ENCODE data around the gene OR5H6. TPM values are rescaled to one million over a fixed set of nuclear protein-coding genes. Genes with fewer than 3 reads are reported as not detected.

Gene OR5H6
- total and polyA plus RNA-seq, 2 of the 13 experiments (the other 11 are each of a cell fraction or from before 2014, with no cell fraction given): not detected

DNA sequence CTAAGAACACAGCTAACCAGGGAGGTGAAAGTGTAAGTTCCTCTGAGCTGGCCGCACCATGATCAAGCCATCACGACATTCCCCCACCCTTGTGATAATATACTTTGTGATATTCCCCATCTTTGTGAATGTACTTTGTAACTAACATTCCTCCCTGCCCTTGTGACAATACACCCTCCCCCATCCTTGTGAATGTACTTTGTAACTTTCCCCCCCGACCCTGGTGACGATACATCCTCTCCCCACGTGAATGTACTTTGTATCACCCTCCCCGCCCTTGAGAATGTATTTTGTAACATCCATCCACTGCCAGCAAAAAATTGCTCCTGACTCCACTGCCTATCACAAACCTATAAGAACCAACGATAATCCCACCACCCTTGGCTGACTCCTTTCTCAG lies 20.2 kb upstream of the OR5H6 start (continued):
- TF ChIP-seq TMF1 (CRISPR knock-in tag; IDR thresholded peaks at IDR 0.05; ENCODE audit: low read depth) (no peak), TRIM24 (CRISPR knock-in tag; IDR thresholded peaks at IDR 0.05) (peak; percentile 87), ZNF431 (CRISPR knock-in tag; IDR thresholded peaks at IDR 0.05; ENCODE audit: borderline replicate concordance, low read depth) (no peak), MTA1 (CRISPR knock-in tag; IDR thresholded peaks at IDR 0.05; ENCODE audit: borderline replicate concordance) (no peak), AGO2 (optimal IDR thresholded peaks at IDR 0.05; ENCODE audit: low read depth, low read length) (no peak), ZSCAN29 (CRISPR knock-in tag; conservative IDR thresholded peaks at IDR 0.05) (no peak), BHLHE40 (IDR thresholded peaks at IDR 0.05; ENCODE audit: low read length) (peak; percentile 70), ZFP1 (CRISPR knock-in tag; IDR thresholded peaks at IDR 0.05) (no peak), ZBTB1 (CRISPR knock-in tag; IDR thresholded peaks at IDR 0.05; ENCODE audit: borderline replicate concordance) (no peak), SYNCRIP (IDR thresholded peaks at IDR 0.05; ENCODE audit: insufficient read depth, low read depth, low read length) (no peak), HNF4G (IDR thresholded peaks at IDR 0.05; ENCODE audit: borderline replicate concordance, low read depth, low read length) (peak; percentile 60), HNF4G (CRISPR knock-in tag; IDR thresholded peaks at IDR 0.05; ENCODE audit: borderline replicate concordance, low read depth) (peak; percentile 57; the same call in 1 of the 2 replicates), HNRNPK (IDR thresholded peaks at IDR 0.05; ENCODE audit: low read depth, low read length, poor library complexity, severe bottlenecking) (no peak), ZNF660 (CRISPR knock-in tag; IDR thresholded peaks at IDR 0.05; ENCODE audit: borderline replicate concordance, low read depth) (no peak), SIN3B (IDR thresholded peaks at IDR 0.05; ENCODE audit: low read length) (no peak), SAFB2 (CRISPR knock-in tag; IDR thresholded peaks at IDR 0.05; ENCODE audit: borderline replicate concordance, low read depth) (no peak), DZIP1 (CRISPR knock-in tag; IDR thresholded peaks at IDR 0.05) (no peak), ZMYM4 (CRISPR knock-in tag; IDR thresholded peaks at IDR 0.05) (peak; percentile 41; the same call in 1 of the 2 replicates), ERF (CRISPR knock-in tag; IDR thresholded peaks at IDR 0.05) (no peak), PHF8 (CRISPR knock-in tag; IDR thresholded peaks at IDR 0.05) (no peak), HNF1B (CRISPR knock-in tag; IDR thresholded peaks at IDR 0.05) (0 out of 2 replicates have a peak, but pooled peaks have one; percentile 17)
- TF ChIP-seq, protein P1, sequence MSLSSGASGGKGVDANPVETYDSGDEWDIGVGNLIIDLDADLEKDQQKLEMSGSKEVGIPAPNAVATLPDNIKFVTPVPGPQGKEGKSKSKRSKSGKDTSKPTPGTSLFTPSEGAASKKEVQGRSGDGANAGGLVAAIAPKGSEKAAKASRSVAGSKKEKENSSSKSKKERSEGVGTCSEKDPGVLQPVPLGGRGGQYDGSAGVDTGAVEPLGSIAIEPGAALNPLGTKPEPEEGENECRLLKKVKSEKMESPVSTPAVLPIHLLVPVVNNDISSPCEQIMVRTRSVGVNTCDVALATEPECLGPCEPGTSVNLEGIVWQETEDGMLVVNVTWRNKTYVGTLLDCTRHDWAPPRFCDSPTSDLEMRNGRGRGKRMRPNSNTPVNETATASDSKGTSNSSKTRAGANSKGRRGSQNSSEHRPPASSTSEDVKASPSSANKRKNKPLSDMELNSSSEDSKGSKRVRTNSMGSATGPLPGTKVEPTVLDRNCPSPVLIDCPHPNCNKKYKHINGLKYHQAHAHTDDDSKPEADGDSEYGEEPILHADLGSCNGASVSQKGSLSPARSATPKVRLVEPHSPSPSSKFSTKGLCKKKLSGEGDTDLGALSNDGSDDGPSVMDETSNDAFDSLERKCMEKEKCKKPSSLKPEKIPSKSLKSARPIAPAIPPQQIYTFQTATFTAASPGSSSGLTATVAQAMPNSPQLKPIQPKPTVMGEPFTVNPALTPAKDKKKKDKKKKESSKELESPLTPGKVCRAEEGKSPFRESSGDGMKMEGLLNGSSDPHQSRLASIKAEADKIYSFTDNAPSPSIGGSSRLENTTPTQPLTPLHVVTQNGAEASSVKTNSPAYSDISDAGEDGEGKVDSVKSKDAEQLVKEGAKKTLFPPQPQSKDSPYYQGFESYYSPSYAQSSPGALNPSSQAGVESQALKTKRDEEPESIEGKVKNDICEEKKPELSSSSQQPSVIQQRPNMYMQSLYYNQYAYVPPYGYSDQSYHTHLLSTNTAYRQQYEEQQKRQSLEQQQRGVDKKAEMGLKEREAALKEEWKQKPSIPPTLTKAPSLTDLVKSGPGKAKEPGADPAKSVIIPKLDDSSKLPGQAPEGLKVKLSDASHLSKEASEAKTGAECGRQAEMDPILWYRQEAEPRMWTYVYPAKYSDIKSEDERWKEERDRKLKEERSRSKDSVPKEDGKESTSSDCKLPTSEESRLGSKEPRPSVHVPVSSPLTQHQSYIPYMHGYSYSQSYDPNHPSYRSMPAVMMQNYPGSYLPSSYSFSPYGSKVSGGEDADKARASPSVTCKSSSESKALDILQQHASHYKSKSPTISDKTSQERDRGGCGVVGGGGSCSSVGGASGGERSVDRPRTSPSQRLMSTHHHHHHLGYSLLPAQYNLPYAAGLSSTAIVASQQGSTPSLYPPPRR (CRISPR knock-in tag; IDR thresholded peaks at IDR 0.05; ENCODE audit: borderline replicate concordance): no peak

Data from HepG2 (cell line).